ENCODE results near the gene SESN3.
A peak's percentile ranks its signal among the peaks of the same experiment; 100 is the strongest.

The SESN3 gene

DNA sequence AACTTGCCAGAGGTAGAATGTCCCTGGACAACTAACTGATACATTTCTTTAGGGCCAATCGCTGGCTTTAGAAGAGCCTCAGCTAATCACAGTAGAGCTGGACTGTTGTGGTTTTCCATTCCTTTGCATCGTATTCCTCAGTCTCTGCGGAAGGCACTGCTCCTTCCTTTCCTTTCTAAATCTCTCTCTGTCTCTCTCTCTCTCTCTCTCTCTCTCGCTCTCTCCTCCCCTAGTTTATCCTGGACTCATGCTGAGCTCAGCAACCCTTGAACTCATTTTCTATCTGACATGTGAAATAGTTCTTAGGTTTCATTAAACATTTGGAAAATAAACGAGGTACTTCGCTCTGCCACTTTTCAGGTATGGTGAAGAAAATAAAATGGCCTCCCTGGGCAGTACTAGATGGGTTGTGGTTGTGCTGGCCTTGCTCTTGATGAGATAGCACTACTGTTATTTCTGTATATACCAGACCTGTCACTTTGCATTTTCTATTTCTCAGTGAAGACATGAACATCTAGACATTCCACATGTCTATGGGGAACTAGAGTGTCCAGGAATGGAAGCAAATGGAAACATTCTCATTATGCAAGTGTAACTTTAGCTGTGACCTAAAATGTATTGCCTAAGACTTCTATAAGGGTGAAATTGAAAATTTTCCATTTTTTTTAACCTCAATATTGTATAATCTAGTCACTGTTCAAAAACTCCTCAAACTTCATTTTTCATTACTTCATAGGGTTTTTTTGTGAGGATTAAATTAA lies 12.0 kb upstream of the SESN3 start:
- H3K4me3 ChIP-seq (replicated peaks in 1 of 2; ENCODE audit: low read depth in 2 of 2, low read length in 2 of 2): no peak overlapping the region
- DNase-seq (ENCODE audit: low read depth in 2 of 2): no peak
- no peak for TF ChIP-seq CTCF (IDR thresholded peaks at IDR 0.05; ENCODE audit: low read depth, low read length)

DNA sequence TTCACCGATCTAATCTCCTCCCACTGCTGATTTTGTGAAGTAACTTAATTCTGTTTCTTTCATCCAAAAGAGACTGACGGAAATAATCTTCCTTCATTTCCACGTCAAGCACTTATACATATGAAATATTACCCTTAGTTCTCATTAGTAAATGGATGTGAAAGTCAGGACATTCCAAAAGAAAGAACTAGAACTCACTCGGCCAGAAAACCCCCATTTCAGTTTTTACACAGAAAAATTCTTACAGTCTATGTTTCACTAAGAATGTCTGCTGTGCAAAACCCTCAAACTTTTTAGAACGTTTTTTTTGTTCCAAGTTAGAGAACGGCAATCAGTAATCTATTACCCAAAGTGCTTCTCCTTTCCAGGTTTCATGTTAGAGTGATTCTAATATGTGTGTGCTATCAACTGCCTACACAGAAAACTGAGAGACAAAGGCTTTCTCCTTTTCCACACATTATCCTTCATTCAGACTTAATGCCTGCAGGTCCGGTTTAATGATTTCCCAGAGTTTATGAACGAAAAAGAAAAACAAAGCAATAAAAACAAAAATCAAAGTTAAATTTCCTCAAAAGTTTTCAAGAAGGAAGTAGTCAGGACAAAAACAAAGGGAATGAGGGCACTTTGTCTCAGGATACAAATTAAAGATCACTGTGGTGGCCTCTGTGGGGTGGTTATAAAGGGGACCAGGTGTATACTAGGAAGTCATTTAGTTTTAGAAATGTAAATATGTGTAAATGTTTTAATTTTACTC lies 11.3 kb upstream of the SESN3 start:
- no peak overlapping the region for H3K4me3 ChIP-seq (replicated peaks in 1 of 2; ENCODE audit: low read depth in 2 of 2, low read length in 2 of 2)
- no peak for TF ChIP-seq CTCF (IDR thresholded peaks at IDR 0.05; ENCODE audit: low read depth, low read length)
- DNase-seq (ENCODE audit: low read depth in 2 of 2): no peak

- TF ChIP-seq CTCF (IDR thresholded peaks at IDR 0.05; ENCODE audit: low read depth, low read length): no peak
- DNase-seq (ENCODE audit: low read depth in 2 of 2): peak; percentile 15 to 36
- no peak overlapping the region for H3K4me3 ChIP-seq (replicated peaks in 1 of 2; ENCODE audit: low read depth in 2 of 2, low read length in 2 of 2)
Measured at GRCh38 chr11:95241681-95242081, 10.7 kb upstream of the SESN3 start.

DNA sequence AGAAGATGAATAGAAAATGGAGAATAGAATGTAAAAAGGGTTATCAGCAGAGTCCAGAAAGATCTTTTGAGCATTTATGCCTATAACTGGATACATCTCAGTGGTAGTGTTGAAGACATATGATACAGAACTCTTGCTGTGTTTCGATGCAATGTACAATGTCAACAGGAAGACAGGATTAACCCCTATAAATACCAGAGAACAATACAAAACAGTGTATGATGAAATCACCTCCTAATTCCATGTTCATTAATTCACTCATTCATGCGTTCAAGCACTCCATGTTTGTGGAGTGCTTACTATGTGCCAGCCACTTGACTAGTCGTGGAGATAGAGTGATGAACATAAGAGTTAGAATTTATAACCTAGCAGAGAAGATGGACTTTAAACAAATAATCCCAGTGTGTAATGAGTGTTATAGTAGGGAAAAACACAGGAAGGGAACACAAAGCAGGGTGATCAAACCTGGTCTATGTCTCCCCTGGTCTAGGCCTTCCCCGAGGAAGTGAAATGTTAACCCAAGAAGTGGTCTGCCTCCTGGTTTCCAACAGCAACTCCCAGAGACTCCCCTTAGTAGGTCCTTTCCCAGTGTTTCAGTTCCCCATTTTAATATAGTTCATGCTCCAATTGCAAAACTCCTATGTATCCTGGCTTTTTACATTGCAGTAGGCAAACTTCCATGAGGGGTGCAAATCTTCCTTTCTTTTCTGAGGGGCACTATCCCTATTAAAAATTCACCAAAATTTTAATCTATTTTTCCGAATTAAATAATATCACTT lies 9.1 kb upstream of the SESN3 start:
- TF ChIP-seq CTCF (IDR thresholded peaks at IDR 0.05; ENCODE audit: low read depth, low read length): no peak
- no peak for DNase-seq (ENCODE audit: low read depth in 2 of 2)
- H3K4me3 ChIP-seq (replicated peaks in 1 of 2; ENCODE audit: low read depth in 2 of 2, low read length in 2 of 2): no peak overlapping the region

DNA sequence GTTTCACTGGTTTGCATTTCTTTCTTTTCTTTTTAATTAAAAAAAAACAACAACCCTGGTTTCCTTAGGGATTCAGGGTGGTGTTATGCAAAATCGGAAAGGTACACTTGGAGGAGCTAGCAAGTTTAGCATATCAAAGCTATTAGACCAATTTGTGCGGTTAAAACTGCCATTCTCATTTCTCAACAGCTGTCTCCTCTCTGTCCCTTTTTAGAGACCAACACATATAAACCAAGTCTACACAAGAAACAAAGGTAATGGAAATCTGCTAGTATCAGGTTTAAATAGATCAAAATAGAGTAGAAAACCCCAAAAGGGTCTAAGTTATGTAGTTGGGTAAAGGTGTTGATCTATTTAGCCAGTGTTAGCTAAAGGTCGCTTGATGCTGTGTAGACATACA lies 1.7 kb upstream of the SESN3 start:
- peak overlapping the region in 1 of 2 donors; percentile 66 for H3K4me3 ChIP-seq (replicated peaks in 1 of 2; ENCODE audit: low read depth in 2 of 2, low read length in 2 of 2)
- peak in 1 of 2 donors; percentile 5 for DNase-seq (ENCODE audit: low read depth in 2 of 2)
- TF ChIP-seq CTCF (IDR thresholded peaks at IDR 0.05; ENCODE audit: low read depth, low read length): no peak

DNA sequence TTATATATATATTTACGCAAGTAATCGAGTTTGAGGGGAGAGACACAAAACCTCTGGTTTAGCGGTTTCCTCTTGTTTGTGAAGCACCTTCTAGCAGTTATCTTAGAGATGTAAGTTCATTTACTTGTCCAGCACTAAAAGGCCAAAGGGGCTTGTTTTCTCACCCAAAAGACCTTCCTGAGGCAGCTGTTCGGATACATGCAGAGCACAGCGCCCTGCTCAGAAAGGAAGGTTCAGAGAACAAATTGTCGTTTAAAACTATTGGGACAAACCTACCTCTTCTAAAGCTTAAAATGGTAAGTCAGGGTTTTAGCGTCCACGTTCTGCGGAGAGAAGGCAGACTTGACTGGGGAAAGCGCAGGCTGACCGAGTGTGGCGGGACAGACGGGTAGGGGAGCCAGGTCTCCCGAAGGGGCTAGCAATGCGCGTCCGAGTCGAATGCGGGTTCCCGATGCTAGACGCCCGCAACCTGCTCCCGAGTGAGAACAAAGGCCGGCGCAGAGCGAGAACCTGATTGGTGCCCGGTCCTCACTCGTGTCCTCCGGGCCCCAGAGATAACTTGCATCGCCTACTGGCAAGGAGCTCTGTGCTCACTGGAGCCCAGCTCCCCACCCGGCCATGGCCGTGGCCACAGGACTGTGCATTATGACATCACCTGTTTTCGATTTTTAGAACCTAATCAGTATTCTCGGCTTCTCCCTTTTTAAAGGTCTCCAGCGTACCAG lies 1.0 kb upstream of the SESN3 start:
- TF ChIP-seq CTCF (IDR thresholded peaks at IDR 0.05; ENCODE audit: low read depth, low read length): no peak

More for the DNA sequence above, 1.0 kb upstream of the SESN3 start:
- peak overlapping the region; percentile 37 to 66 for H3K4me3 ChIP-seq (replicated peaks in 1 of 2; ENCODE audit: low read depth in 2 of 2, low read length in 2 of 2)
- DNase-seq (ENCODE audit: low read depth in 2 of 2): peak; percentile 36 to 59

Data from cardiac fibroblast (primary cell).